ENCODE measurements around the gene TMEM239.

TMEM239 gene

DNA sequence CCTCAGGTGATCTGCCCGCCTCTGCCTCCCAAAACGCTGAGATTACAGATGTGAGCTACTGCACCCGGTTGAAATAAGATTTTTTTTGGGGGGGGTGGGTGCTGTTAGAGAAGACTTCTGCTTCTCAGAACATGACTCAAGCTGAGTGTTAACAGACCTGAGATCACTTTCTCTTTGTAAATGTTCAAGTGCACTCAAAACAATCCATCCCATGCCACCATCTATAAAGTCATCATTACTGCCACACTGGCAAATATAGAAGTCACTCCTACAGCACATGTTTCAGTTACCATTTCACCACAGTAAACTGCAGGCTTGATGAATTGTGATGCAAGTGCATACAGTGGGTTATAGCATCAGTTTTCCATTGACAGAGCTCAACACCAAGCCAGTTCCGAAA lies 33.4 kb downstream of the TMEM239 start:
- no peak for DNase-seq (ENCODE audit: low read depth in 2 of 2)

DNA sequence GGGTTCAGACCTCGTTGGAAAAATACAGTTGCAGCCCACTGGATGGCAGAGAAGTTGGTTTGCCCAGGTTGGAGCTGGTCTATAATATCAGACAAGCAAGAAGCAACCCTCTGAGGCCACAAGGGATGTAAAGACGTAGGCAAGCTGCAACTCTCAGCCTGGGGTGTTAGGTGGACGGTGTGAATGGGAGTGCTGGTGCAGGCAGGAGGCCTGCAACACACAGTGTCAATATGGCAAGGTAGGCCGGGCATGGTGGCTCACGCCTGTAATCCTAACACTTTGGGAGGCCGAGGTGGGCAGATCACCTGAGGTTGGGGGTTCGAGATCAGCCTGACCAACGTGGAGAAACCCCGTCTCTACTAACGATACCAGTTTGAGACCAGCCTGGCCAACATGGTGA lies 34.9 kb downstream of the TMEM239 start:
- DNase-seq (ENCODE audit: low read depth in 2 of 2), result no peak

DNA sequence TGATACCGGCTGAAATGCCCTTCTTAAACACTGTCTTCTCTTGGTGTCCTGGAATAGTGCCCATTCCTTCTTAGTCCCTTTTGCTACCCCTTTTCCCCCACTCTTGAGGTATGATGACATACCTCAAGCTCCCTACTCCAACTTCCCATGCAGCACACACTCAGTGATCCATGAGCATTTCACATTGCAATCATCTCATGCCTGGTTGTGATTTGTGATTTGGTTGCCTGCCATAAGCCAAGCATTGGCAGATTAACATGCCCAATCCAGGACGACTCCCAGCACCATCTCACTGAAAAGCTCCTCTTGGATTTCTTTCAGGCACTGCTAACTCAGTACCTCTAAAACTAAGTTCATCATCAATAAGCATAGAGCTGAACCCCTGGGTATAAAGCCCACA lies 42.4 kb downstream of the TMEM239 start:
- no peak for DNase-seq (ENCODE audit: low read depth in 2 of 2)

DNA sequence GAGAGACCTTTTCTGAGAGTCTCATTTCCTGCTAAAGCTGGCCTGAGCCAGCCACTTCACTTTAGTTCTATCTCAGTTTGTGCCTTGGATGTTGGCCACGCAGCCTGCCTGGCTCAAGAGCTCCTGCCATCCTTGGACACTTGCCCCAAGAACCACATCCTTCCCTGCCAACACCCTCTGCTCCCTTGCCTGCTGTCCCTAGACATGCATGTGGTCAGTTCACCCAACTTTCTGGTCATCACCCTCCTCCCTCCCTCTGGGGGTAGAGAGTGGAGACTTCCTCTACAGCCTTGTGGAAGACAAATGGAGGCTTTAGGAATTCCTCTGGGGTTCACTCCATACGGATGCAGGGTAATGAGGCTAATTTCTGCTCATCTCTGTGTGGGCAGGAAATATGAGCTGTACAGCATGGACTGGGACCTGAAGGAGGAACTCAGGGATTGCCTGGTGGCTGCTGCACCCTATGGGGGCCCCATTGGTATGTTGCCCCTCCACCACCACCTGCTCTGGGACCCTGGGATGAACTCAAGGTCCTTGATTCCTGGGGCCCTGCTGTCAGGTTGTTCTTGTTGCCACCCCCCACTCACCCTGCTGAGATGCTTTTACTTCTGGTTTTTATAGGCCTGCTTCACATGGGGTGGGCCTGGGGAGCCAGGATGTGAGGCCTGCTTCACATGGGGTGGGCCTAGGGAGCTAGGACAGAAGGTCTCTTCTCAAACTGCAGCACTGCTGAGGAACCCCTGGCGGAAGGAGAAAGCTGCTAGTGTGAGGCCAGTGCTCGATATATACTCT lies 43.4 kb downstream of the TMEM239 start:
- DNase-seq (ENCODE audit: low read depth in 2 of 2), result no peak

DNA sequence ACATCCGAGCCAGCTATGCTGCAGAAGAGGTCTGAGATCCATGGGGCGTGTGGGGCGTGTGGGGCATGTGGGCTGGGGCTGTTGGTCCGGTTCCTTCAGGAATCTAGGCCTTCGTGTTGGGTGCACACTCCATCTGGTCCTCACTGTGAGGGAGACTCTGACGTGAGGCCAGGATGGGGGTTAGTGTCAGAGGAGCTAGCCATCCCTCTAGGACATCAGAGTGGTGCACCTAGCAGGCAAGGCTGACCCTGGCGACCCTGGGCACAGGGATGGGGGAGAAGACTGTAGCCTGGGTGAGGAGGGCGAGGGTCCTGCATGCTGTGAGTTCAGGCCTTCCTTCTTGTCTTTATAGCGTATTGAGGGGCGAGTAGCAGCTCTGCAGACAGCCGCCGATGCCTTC lies 48.5 kb downstream of the TMEM239 start:
- no peak for DNase-seq (ENCODE audit: low read depth in 2 of 2)

DNA sequence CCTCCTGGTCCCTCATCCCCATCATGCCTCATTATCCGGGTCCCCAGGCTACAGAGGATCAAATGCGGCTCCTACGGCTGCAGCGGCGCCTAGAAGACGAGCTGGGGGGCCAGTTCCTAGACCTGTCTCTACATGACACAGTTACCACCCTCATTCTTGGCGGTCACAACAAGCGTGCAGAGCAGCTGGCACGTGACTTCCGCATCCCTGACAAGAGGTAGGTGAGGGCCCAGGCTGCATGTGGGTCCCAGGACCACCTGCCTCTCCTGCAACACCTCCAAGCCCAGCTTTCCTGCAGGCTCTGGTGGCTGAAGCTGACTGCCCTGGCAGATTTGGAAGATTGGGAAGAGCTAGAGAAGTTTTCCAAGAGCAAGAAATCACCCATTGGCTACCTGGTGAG lies 48.9 kb downstream of the TMEM239 start:
- DNase-seq (ENCODE audit: low read depth in 2 of 2), result no peak

DNA sequence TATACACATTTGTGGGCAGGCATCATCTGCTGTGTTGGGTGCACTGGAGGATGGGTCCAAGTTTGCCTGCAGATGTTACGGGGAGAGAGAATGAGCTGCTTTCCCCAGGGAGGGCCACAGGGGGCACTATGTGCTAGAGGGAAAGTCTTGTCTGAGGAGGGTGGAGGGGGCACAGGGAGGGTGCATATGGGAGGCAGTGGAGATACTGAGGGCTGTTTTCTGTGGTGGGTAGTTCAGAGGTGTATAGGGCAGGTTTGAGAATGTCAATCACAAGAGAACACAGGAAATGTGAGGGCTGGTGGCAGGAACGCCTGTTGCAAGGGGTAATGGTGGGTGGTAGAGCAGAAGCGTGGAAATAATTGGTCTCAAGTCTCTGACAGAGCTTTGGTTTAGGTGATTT lies 49.5 kb downstream of the TMEM239 start:
- peak in 1 of 2 donors; percentile 53 for DNase-seq (ENCODE audit: low read depth in 2 of 2)

DNA sequence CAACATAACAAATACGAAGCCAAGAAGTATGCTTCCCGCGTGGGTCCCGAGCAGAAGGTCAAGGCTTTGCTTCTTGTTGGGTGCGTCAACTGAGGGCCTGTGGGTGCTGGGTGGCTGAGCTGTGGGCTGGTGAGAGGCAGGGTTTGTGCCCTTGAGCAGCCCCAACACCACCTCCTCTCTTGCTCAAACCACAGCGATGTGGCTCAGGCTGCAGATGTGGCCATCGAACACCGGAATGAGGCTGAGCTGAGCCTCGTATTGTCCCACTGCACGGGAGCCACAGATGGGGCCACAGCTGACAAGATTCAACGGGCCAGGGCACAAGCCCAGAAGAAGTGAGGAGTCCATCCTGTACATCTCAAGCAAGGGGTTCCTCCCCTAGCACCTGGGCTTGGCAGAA lies 50.1 kb downstream of the TMEM239 start:
- no peak for DNase-seq (ENCODE audit: low read depth in 2 of 2)

DNA sequence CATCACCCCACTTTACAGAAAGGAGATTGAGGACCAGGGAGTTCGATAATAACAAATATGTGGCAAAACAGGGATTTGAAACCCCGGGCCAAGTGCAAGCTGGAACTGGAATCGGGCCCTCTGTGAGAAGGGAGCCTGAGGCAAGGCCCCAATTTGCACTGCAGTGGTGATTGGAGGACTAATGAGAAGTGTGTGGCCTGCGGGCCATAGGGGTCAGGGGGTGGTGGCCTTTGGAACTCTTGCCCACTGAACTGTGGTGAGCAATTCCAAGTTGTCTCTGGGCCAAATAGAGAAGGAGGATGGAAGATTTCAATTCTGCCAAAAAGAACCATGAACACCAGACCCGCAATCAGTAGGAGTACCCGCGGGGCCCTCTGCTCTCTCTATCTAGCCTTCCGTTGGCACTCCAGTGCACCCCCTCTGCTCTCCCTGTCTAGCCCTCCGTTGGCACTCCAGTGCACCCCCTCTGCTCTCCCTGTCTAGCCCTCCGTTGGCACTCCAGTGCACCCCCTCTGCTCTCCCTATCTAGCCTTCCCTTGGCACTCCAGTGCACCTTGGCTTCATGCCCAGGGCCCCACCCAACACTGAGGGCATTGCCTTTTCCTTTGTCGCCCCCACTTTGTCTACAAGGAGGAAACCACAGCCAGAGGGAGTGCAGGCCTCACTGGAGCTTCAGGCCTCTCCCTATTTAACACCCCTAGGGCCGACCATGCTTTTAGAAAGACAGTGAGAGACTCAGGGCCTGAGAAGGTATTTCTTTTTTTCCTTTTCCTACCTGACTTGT lies 51.1 kb downstream of the TMEM239 start:
- DNase-seq (ENCODE audit: low read depth in 2 of 2), result no peak

All from stimulated activated CD8-positive, alpha-beta memory T cell treated with anti-CD3 and anti-CD28 coated beads, Interleukin-15, amount 100 ng/mL, for 4 hours (primary cell).